ENCODE data around the gene PHLPP1.
A peak's percentile ranks its signal among the peaks of the same experiment; 100 is the strongest.
"Not testable (repeated sequence)": the region's sequence is repeated elsewhere in the genome, so short reads cannot be mapped to it uniquely, and the experiment has no call there.

Gene PHLPP1

DNA sequence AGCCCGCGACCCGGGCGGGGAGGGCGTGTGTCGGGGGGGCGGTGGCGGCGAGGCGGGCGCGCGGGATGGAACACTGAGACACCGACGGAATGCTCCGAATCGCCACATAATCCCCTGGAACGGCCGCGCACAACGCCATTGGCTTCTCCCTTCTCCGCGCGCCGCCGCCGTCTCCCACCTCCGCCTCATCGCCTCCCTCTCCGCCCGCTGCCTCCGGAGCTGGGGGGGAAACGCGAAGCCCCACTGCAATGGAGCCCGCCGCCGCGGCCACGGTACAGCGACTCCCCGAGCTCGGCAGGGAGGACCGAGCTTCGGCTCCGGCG lies at the start of gene PHLPP1:
PHLPP1 (plus strand) TSS at position 106 of the 323 bp plus-strand sequence; CDS start at position 249, 143 bp downstream.
- no peak for DNase-seq (ENCODE audit: low read depth)

DNA sequence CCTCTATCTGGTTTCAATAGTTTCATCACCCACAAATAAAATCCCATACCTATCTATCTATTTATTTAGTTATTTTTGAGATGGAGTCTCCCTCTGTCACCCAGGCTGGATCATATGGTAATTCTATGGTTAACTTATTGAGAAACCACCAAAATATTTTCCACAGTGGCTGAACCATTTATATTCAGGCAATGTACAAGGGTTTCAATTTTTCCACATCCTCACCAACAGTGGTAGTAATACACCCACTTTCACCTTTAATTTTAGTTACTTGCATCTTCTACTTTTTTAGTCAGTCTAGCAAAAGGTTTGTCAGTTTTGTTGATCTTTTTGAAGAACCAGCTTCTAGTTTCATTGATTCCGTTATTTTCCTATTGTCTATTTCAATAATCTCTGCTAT lies 46.1 kb upstream of the PHLPP1 start:
- no peak for DNase-seq (ENCODE audit: low read depth)

DNA sequence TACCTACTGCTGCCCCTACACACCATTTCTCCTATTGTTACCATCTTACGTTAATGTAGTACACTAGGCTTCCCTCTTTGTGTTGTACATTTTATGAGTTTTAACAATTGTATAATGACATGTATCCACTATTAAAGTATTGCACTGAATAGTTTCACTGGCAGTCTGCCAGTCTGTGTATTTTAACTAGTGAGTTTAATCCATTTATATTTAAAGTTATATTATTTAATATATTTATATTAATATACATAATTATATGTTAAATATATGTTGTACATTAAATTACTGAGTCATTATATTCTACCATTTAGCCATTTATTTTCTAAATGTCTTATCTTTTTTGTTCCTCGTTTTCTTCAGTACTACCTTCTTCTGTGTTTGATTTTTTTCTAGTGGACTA lies 44.8 kb upstream of the PHLPP1 start:
- DNase-seq (ENCODE audit: low read depth) = no peak

DNA sequence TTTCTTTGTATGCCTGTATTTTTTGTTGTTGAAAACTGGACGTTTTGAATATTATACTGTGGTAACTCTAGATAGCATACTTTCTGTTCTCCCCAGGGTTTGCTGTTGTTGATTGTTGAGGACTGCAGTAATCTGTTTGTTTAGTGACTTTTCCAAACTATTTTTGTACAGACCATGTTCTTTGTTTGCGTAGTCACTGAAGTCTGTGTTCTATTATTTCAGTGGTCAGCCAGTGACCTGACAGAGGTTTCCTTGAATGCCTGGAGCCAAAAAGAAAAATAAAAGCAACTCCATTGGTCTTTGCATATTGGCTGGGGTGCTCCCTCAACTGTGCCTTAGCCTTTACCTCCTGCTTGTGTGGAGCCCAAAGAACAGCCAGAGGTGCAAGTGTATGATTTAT lies 42.7 kb upstream of the PHLPP1 start:
- DNase-seq (ENCODE audit: low read depth) = no peak

DNA sequence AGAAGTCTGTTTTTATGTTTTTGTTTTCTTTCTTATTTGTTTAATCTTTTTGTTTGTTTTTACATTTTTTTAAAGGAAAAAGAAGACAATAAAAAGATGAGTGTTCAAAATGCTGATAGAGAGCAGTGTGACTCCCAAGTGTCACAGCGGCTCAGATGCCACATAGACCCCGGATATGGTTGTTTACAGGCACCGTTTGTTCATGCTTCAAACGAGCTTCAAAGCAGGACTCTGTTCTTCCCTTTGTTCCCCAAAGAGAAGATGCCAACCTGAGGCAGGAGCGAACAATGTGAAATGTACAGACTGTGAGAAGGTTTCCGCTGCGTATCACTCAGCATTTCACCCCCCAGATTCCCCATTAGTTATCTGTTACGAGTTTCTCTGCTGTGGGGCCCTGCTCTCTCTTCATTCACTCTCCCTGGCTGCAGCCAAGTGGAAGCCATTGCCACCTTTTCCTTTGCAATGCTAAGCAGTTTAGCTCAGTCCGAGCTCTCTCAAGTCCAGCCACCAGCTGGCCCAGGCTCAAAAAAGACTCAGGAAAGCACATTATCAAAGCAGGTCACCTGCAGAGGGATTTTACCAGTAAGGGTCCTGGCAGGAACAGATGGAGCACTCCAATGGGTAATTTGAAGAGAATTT lies 36.4 kb upstream of the PHLPP1 start:
- DNase-seq (ENCODE audit: low read depth) = no peak

DNA sequence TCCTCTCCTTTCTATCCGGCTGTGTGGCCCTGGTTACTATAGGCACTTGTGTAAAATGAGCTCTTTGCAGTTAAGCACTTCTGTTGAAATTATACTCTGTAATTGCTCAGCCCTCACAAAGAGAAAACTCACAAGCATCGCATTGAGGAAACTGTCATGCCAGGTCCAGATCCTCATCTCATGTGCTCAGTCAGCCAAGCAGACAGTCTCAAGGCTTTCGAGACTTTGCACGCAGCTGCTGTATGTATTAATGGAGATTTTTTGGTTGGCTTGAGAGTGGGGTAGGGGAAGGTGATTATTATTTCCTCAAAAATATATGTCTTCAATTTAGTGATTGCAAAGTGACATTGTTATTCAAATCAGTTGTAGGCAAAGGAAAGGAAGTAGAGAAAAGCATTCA lies 33.0 kb upstream of the PHLPP1 start:
- no peak for DNase-seq (ENCODE audit: low read depth)

DNA sequence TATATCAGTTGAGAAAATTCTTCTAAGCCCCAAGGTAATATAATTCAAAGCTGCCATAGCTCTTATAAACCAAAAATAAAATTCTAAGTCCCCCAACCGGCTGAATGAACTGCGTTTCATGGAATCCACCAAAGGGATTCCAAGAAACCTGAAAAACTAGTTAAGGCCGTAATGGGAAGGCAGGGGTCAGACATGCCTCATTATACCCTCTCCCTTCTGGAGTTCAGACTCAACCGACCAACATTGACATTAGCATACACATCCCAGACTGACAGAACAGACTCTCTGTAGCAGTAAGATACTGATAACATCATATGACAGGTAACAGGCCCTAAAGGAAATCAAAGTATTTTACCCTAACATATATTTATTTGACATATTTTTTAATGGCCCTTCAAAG lies 31.4 kb upstream of the PHLPP1 start:
- no peak for DNase-seq (ENCODE audit: low read depth)

DNA sequence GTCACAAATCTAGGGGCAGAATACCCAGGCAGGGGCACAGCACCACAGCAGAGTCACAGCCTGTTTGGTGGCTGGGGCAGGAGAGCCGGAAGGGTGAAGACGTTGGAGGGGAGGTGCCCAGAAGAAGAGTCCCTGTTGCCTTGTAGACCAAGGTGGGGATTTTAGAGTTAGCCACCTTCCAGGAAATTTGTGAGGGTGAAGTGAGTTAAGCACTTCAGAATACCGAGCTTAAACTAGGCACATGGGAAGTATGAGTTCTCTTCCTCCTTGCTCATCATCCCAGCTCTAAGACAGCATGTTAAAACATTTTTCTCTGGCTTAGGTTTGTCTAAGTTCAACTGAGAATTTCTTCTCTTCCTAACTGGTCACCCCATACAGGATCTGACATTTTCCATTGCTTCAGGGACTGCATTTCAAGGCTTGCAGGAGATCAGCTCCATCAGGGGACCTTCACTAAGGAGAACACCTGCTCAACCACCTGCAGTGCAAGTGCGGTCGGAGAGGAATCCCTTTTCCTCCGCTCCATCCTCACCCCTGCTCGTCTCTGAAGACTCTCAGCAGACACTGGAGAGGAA lies 26.5 kb upstream of the PHLPP1 start:
- DNase-seq (ENCODE audit: low read depth) = no peak

DNA sequence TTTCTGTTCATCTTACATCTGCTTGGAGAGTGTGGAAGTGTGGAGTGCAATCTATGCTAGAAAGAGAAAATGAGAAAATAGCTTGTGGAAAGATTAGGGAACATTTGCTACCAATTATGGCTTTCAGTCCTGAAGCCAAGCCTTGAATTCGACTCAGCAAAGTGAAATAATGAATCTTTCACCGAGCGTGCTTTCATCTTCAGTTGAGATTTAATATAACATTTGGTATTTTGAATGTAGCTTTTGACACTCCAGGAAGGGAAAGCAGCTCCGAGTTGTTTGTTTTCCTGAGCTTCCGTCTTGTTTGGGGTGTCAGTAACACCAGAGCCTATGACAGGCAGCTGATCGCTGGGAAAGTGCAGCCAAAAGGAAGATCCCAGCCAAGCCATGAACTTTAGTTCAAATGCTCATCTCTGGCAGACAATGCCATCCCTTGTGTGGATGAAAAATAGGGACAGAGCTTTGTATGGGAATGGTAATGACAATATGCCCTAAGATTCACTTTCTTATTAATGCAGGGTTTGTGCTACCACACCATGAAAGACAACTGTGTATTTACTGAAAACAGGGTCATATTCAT lies 25.0 kb upstream of the PHLPP1 start:
- DNase-seq (ENCODE audit: low read depth) = no peak

DNA sequence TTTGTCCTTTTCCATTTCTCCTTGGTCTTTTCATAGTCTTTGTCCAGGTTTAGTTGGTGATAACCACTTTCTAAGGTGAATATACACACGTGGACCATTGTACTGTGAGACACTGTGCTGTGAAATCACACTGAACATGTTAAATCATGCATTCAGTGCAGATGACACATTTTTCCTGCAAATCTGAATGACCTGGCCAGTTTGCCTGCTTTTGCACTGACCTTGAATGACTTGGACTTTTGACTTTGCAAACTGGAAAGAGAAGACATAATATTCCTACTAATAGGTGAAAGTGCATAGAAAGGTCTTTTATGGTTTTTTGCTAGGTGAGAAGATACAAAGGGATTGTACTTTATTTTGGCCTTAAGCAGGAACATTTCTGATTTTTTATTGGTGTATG lies 21.7 kb upstream of the PHLPP1 start:
- DNase-seq (ENCODE audit: low read depth) = no peak

DNA sequence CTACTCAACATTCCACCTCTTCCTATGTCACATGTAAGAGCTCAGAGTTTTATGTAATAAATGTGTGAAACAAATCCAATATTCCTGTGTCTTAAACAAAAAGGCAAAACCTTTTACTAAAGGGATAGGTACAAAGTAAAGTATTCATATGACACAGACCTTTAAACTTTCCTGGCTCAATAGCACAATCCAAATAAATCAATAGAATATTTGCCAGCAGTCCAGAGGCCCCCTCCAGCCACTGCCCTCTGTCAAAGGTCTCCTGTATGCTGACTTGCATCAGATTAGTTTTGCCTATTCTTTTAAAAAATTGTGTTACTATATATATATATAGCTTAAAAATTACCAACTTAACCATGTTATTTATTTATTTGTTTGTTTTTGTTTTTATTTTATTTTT lies 17.7 kb upstream of the PHLPP1 start:
- no peak for DNase-seq (ENCODE audit: low read depth)

DNA sequence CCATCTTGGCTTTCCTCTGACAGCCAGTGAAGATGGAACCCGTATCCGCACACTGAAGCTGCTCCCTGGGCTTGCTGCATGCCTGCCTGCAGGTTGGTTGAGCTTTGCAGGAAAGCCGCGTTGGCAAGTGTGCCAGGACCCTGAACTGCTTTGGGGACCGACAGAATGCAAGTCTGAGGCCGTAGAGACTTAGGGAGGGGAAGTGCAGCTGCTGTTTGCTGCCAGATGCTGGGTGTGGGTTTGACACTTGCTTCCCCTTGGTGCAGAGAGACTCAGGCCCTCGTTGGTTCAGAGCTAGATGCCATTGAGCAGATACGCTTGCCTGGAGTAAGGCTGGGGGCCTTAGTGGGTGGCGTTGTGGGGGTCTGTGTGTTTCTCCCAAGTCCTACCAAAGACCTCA lies 13.1 kb upstream of the PHLPP1 start:
- DNase-seq (ENCODE audit: low read depth) = no peak

DNA sequence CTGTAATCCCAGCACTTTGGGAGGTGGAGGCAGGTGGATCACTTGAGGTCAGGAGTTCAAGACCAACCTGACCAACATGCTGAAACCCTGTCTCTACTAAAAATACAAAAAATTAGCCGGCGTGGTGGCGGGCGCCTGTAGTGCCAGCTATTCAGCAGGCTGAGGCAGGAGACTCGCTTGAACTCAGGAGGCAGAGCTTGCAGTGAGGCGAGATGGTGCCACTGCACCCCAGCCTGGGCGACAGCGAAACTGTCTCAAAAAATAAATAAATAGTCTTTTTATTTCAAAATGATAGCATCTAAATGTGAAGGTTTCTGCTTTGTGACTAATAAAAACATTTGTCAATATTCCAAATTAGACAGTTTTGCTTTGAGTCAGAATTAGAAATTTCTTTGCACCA lies 8.5 kb upstream of the PHLPP1 start:
- not testable (repeated sequence) for DNase-seq (ENCODE audit: low read depth)

DNA sequence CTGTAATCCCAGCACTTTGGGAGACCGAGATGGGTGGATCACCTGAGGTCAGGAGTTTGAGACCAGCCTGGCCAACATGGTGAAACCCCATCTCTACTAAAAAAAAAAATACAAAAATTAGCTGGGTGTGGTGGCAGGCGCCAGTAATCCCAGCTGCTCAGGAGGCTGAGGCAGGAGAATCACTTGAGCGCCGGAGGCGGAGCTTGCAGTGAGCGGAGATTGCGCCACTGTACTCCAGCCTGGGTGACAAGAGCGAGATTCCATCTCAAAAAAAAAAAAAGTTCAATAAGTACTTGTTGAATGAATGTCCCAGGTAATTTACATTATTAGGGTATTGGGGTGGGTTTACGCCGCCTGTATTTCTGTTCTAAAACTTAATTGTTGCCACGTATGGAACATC lies 5.4 kb upstream of the PHLPP1 start:
- DNase-seq (ENCODE audit: low read depth) = not testable (repeated sequence)

DNA sequence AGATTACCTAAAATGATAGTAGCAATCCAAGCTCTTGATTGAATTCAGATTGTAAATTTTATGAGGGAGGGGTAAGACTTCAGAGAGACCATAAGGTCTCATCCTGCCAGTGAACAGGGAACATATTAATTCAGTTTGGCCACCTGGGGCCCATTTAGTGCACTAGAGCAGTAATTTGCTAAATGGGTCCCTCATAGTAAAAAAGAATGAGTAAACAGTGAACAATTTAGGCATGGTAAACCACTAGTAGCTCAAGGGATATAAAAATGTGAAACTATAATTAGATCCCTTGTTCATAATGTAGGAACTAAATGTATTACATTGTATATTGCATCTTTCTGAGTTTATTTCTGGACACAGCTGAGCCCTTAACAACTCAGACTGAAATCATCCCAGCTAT lies 4.9 kb upstream of the PHLPP1 start:
- DNase-seq (ENCODE audit: low read depth) = no peak

DNA sequence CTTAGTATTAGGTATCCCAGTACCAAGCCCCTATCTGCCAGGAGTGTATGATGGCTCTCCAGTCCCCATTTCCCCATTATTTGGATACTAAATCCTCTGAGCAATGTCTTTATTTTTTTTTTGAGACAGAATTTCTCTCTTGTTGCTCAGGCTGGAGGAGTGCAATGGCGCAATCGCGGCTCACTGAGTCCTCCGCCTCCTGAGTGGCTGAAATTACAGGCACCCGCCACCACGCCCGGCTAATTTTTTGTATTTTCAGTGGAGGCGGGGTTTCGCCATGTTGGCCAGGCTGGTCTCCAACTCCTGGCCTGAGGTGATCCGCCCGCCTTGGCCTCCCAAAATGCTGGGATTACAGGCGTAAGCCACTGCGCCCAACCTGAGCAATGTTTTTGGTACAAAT lies 3.6 kb upstream of the PHLPP1 start:
- DNase-seq (ENCODE audit: low read depth) = no peak

DNA sequence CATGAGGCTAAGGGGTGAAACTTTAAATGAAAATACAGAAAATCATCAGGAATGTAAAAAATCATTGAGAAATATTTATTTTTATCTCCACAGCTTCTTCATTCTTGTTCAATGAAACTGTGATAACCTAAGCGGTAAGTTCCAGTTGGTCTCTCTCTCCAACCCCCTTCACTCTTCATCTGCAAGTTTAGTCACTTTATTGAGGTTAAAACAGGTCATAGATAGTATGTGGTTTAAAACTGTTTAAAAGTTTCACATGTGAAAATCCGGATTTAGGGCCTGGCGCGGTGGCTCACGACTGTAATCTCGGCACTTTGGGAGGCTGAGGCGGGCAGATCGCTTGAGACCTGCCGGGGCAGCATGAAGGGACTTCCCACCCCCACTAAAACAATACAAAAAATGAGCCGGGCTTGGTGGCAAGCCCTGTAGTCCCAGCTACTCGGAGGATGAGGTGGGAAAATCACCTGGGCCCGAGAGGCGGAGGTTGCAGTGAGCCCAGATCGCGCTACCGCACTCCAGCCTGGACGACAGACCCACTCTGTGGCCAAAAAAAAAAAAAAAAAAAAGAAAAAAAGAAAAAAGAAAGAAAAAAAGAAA lies 1.6 kb upstream of the PHLPP1 start:
- no peak for DNase-seq (ENCODE audit: low read depth)

DNA sequence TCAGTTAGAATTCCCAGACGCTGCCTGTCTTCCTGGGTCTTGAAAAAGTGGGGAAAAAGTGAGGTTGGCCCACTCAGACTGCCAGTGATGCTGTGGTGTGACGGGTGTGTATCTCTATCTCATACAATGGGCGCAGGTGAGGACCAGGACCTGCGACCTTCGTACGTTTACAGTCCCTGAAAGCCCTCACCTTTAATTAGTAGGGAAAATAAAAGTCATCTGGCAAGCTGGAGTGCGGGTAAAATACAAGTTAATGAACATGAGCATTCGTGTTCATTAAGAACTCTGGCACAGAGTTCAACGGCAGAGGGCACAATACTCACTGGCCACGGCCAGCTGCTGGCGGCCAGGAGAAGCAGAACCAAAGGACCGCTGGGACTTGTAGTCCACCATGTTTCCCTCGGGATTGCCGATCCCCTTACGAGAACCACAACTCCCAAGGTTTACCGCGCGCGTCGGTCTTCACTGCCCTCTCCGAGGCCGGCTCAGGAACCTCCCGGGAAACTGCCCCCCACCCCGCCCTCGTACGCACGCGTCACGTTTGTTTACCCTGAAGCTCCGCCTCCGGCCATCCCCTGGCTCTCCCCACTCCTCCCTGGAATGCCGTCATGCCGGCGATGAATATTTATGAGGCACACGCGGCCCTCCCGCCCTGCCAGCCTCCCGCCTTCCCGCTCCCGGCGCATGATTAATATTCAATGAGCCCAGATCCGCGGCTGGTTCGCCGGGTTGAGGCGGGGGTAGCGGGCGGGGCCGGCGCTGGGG lies 488 bp upstream of the PHLPP1 start:
- DNase-seq (ENCODE audit: low read depth) = peak; percentile 100

DNA sequence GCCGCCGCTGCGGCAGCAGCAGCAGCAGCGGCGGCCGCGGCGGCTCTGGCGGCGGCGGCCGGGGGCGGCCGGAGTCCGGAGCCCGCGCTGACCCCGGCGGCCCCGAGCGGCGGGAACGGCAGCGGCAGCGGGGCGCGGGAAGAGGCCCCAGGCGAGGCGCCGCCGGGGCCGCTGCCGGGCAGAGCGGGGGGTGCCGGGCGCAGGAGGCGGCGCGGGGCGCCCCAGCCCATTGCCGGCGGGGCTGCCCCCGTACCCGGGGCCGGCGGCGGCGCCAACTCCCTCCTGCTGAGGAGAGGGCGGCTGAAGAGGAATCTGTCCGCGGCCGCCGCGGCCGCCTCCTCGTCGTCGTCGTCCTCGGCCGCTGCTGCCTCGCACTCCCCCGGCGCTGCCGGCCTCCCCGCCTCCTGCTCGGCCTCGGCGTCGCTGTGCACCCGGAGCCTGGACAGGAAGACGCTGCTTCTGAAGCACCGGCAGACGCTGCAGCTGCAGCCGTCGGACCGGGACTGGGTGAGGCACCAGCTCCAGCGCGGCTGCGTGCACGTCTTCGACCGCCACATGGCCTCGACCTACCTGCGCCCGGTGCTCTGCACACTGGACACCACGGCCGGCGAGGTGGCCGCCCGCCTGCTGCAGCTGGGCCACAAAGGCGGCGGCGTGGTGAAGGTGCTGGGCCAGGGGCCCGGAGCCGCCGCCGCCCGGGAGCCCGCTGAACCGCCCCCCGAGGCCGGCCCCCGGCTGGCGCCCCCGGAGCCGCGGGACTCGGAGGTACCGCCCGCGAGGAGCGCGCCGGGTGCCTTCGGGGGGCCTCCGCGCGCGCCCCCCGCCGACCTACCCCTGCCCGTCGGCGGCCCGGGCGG lies 646 bp downstream of the PHLPP1 start:
- DNase-seq (ENCODE audit: low read depth) = peak; percentile 47

DNA sequence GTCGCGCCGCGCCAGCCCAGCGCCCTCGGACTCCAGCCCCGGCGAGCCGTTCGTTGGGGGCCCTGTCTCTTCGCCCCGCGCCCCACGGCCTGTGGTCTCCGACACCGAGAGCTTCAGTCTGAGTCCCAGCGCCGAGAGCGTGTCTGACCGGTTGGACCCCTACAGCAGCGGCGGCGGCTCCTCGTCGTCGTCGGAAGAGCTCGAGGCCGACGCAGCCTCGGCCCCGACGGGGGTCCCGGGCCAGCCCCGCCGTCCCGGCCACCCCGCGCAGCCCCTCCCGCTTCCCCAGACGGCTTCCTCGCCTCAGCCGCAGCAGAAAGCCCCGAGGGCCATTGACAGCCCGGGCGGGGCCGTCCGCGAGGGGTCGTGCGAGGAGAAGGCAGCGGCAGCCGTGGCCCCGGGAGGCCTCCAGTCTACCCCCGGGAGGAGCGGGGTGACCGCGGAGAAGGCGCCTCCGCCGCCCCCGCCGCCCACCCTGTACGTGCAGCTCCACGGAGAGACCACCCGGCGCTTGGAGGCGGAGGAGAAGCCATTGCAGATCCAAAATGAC lies 1.4 kb downstream of the PHLPP1 start:
- DNase-seq (ENCODE audit: low read depth) = no peak

DNA sequence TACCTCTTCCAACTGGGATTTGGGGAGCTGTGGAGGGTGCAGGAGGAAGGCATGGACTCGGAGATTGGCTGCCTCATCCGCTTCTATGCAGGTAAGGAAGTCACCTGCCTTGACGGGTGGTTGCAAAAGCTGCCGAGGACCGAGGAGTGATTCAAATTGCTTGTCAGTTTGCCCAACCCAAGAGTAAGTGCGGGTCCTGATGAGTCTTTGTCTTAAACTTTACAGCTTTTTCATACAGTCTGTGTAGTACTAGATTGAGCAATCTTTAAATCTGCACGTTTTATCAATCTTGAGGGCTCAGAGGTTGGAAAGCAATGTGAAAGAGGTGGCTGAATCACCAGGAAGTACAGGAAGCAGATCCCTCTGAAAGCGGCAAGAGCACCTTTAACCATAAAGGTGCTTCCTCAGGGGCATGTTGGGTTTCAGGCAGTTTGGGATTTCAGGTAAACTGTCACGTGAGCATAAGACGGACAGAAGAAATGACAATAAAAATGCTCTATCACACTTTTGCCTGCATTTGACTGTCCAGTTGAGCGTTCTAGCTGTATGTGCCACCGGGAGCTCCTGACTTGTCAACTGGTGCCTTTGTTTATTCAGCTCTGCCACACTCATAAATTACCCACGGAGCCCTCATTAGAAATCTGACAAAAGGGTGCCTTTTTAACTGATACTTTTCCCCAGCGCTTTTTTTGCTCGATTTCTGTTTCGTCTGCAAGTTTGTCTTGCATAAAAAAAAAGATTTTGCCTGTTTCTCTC lies 2.0 kb downstream of the PHLPP1 start:
- peak; percentile 38 for DNase-seq (ENCODE audit: low read depth)

Data from fibroblast of gingiva (primary cell).